ENCODE data around the gene CAD. TPM values are rescaled to one million over a fixed set of nuclear protein-coding genes. Genes with fewer than 3 reads are reported as not detected.

CAD gene
- total and polyA plus RNA-seq, 9 of the 15 experiments (the other 6 are each of a cell fraction or from before 2014, with no cell fraction given): 7.5 to 126 (median 33.7) TPM

DNA sequence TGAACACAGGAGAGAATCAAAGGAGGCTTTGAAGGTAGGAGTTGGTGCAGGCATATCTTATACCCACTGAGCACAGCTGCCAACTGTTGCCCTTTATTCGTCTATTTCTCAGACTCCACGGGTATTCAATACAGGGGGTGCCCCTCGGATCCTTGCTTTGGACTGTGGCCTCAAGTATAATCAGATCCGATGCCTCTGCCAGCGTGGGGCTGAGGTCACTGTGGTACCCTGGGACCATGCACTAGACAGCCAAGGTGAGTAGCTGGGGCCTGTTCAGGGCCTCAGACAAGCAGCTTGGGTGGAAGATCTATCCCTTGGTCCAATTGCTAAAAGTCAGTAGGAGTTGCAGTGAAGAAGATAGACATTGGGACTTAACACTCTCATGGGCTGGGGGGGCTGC, 5.2 kb downstream of the CAD start:
- no peak overlapping the region for H3K27ac ChIP-seq (ENCODE audit: extremely low read depth, low read depth, low read length)
- in situ Hi-C loops (cut with MboI) (no loop called here), intact Hi-C loops (cut with micrococcal nuclease) (no loop called here)
- ATAC-seq: no peak
- no TSS peak for BruUV-seq (replicated peaks)
- H3K4me1 ChIP-seq (replicated peaks in 1 of 2; ENCODE audit: control insufficient read depth in 2 of 2, insufficient read depth in 2 of 2, low read length in 2 of 2): peaks cover 10 to 13% of the 10 kb centered on the region in 2 experiments; a peak in 4 of 5 replicates
- 95% methylated on average over 5 of the region's 5 CpGs for WGBS (ENCODE audit: insufficient coverage, low coverage, missing lambda C conversion rate)
- H3K9me1 ChIP-seq (ENCODE audit: control insufficient read depth, insufficient read depth, low read length): peaks cover 3% of the 10 kb centered on the region
- H4K20me1 ChIP-seq (replicated peaks; ENCODE audit: control insufficient read depth, insufficient read depth, low read length): no peaks in the 10 kb centered on the region
- H2AFZ ChIP-seq (ENCODE audit: low read depth, low read length): no peak overlapping the region
- POLR2A ChIA-PET: interaction anchor here (0.6 to 0.9 kb wide), 3 partner anchors 10 to 120 kb away, joined by 3 to 4 read pairs (median 4); no protein-coding TSS in a partner anchor
- CTCF ChIA-PET (ENCODE audit: low intra/inter-chr PET ratio): no interaction called here
- TF ChIP-seq TARDBP (IDR thresholded peaks at IDR 0.05): no peak
- no peak for TF ChIP-seq THRAP3 (IDR thresholded peaks at IDR 0.05; ENCODE audit: borderline replicate concordance)
- no peak overlapping the region for H3K4me3 ChIP-seq
- no peaks in the 10 kb centered on the region for H3K9me3 ChIP-seq (replicated peaks; ENCODE audit: control insufficient read depth, insufficient read depth, low read depth, low read length)
- H3K9ac ChIP-seq (ENCODE audit: insufficient read depth in 1 of 2, low read depth in 2 of 2, low read length in 2 of 2): no peak overlapping the region
- no peak for DNase-seq (ENCODE audit: extremely low read depth in 1 of 4, low spot score in 3 of 4)
- no peak overlapping the region for H3K4me2 ChIP-seq (ENCODE audit: insufficient read depth, low read length)
- no peaks in the 10 kb centered on the region for H3K27me3 ChIP-seq (ENCODE audit: control insufficient read depth in 2 of 2, insufficient read depth in 2 of 2, low read length in 2 of 2)
- peaks cover 93% of the 10 kb centered on the region for H3K36me3 ChIP-seq (ENCODE audit: control insufficient read depth, insufficient read depth, low read length)
- no peak for FAIRE-seq
- H3K79me2 ChIP-seq (ENCODE audit: control insufficient read depth, insufficient read depth, low read length): peaks cover 35% of the 10 kb centered on the region

DNA sequence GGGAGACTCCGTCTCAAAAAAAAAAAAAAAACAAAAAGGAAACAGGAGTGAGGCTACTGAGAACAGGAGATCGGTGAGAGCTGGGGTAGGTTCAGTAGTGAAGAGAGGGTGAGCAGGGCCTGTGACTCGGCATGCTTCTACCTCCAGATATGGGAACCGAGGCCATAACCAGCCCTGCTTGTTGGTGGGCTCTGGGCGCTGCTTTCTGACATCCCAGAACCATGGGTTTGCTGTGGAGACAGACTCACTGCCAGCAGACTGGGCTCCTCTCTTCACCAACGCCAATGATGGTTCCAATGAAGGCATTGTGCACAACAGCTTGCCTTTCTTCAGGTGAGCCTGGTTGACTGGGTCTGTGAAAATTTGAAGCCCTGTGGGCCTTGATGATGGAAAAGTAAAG, 6.2 kb downstream of the CAD start:
- Histone ChIP-seq H3K27ac (ENCODE audit: extremely low read depth, low read depth, low read length) (no peak overlapping the region), H3K4me2 (ENCODE audit: insufficient read depth, low read length) (no peak overlapping the region), H3K9me1 (ENCODE audit: control insufficient read depth, insufficient read depth, low read length) (peaks cover 3% of the 10 kb centered on the region), H3K4me3 (no peak overlapping the region), H2AFZ (ENCODE audit: low read depth, low read length) (no peak overlapping the region), H3K27me3 (ENCODE audit: control insufficient read depth in 2 of 2, insufficient read depth in 2 of 2, low read length in 2 of 2) (no peaks in the 10 kb centered on the region), H3K9me3 (replicated peaks; ENCODE audit: control insufficient read depth, insufficient read depth, low read depth, low read length) (no peaks in the 10 kb centered on the region), H3K36me3 (ENCODE audit: control insufficient read depth, insufficient read depth, low read length) (peaks cover 96% of the 10 kb centered on the region), H3K79me2 (ENCODE audit: control insufficient read depth, insufficient read depth, low read length) (peaks cover 25% of the 10 kb centered on the region), H4K20me1 (replicated peaks; ENCODE audit: control insufficient read depth, insufficient read depth, low read length) (no peaks in the 10 kb centered on the region), H3K4me1 (replicated peaks in 1 of 2; ENCODE audit: control insufficient read depth in 2 of 2, insufficient read depth in 2 of 2, low read length in 2 of 2) (peaks cover 6 to 9% of the 10 kb centered on the region in 2 experiments; a peak in 2 of 5 replicates), H3K9ac (ENCODE audit: insufficient read depth in 1 of 2, low read depth in 2 of 2, low read length in 2 of 2) (0 out of 4 replicates have a peak overlapping the region, but pooled peaks of 1 of the 2 experiments have one; percentile 50)
- in situ Hi-C loops (cut with MboI): no loop called here
- POLR2A ChIA-PET: no interaction called here
- TF ChIP-seq NFE2 (IDR thresholded peaks at IDR 0.05; ENCODE audit: low read depth) (no peak), ZEB2 (IDR thresholded peaks at IDR 0.05) (no peak), IFI16 (CRISPR knock-in tag; IDR thresholded peaks at IDR 0.05) (no peak), TCFL5 (CRISPR knock-in tag; conservative IDR thresholded peaks at IDR 0.05) (no peak), PHB2 (IDR thresholded peaks at IDR 0.05; ENCODE audit: low read depth) (no peak)
- TF ChIP-seq, protein P1, sequence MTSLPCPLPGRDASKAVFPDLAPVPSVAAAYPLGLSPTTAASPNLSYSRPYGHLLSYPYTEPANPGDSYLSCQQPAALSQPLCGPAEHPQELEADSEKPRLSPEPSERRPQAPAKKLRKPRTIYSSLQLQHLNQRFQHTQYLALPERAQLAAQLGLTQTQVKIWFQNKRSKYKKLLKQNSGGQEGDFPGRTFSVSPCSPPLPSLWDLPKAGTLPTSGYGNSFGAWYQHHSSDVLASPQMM (CRISPR knock-in tag; IDR thresholded peaks at IDR 0.05): no peak
- TF ChIP-seq, protein P2, sequence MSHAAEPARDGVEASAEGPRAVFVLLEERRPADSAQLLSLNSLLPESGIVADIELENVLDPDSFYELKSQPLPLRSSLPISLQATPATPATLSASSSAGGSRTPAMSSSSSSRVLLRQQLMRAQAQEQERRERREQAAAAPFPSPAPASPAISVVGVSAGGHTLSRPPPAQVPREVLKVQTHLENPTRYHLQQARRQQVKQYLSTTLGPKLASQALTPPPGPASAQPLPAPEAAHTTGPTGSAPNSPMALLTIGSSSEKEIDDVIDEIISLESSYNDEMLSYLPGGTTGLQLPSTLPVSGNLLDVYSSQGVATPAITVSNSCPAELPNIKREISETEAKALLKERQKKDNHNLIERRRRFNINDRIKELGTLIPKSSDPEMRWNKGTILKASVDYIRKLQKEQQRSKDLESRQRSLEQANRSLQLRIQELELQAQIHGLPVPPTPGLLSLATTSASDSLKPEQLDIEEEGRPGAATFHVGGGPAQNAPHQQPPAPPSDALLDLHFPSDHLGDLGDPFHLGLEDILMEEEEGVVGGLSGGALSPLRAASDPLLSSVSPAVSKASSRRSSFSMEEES (CRISPR knock-in tag; IDR thresholded peaks at IDR 0.05): no peak
- TF ChIP-seq, protein P3, sequence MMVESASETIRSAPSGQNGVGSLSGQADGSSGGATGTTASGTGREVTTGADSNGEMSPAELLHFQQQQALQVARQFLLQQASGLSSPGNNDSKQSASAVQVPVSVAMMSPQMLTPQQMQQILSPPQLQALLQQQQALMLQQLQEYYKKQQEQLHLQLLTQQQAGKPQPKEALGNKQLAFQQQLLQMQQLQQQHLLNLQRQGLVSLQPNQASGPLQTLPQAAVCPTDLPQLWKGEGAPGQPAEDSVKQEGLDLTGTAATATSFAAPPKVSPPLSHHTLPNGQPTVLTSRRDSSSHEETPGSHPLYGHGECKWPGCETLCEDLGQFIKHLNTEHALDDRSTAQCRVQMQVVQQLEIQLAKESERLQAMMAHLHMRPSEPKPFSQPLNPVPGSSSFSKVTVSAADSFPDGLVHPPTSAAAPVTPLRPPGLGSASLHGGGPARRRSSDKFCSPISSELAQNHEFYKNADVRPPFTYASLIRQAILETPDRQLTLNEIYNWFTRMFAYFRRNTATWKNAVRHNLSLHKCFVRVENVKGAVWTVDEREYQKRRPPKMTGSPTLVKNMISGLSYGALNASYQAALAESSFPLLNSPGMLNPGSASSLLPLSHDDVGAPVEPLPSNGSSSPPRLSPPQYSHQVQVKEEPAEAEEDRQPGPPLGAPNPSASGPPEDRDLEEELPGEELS (CRISPR knock-in tag; IDR thresholded peaks at IDR 0.05; ENCODE audit: borderline replicate concordance): no peak
- no peak for ATAC-seq
- WGBS (ENCODE audit: insufficient coverage, low coverage, missing lambda C conversion rate): 96% methylated on average over 5 of the region's 6 CpGs
- no peak for DNase-seq (ENCODE audit: extremely low read depth in 1 of 4, low spot score in 3 of 4)
- CTCF ChIA-PET (ENCODE audit: low intra/inter-chr PET ratio): no interaction called here
- BruUV-seq (replicated peaks): no TSS peak
- no peak for FAIRE-seq
- intact Hi-C loops (cut with micrococcal nuclease): no loop called here
